Midbrain (tissue), 1 donor: ENCODE results near the gene DRD4.

Experiments used
- DNase-seq: peaks from one replicate; lab custom pipeline; 2025; lab: John Stamatoyannopoulos, UW

DRD4 gene

GRCh38 chr11:623349-623869, 13.7 kb upstream of the DRD4 start:
- DNase-seq, result no peak

- DNase-seq, result no peak
Measured at GRCh38 chr11:623999-624704, 12.9 kb upstream of the DRD4 start.

- DNase-seq, result no peak
Measured at GRCh38 chr11:624705-625635, 12.1 kb upstream of the DRD4 start, which contains the start of gene CDHR5. Gene CDHR5 (minus strand): TSS chr11:624955. CDS start chr11:624902, 53 bp downstream.

GRCh38 chr11:625636-626268, 11.3 kb upstream of the DRD4 start:
- no peak for DNase-seq

GRCh38 chr11:626475-627307, 10.4 kb upstream of the DRD4 start, which contains the start of gene SCT:
Gene SCT (minus strand): TSS chr11:627181. CDS start chr11:627143, 38 bp downstream.
- no peak for DNase-seq

- DNase-seq, result no peak
Measured at GRCh38 chr11:627308-627576, 9.8 kb upstream of the DRD4 start.

- no peak for DNase-seq
Measured at GRCh38 chr11:628056-628455, 9.0 kb upstream of the DRD4 start.

GRCh38 chr11:629237-629583, 7.9 kb upstream of the DRD4 start:
- DNase-seq, result no peak

- no peak for DNase-seq
Measured at GRCh38 chr11:630871-631270, 6.2 kb upstream of the DRD4 start.

GRCh38 chr11:635945-636510, 1.0 kb upstream of the DRD4 start:
- DNase-seq, result no peak

GRCh38 chr11:637333-637592, 194 bp downstream of the DRD4 start:
- DNase-seq, result no peak

GRCh38 chr11:637593-638521, 788 bp downstream of the DRD4 start:
- DNase-seq, result no peak

GRCh38 chr11:638631-639331, 1.7 kb downstream of the DRD4 start:
- no peak for DNase-seq

GRCh38 chr11:639332-639955, 2.4 kb downstream of the DRD4 start:
- DNase-seq, result no peak

GRCh38 chr11:640021-640706, 3.1 kb downstream of the DRD4 start:
- DNase-seq, result no peak

- DNase-seq, result no peak
Measured at GRCh38 chr11:641806-642370, 4.8 kb downstream of the DRD4 start.

- no peak for DNase-seq
Measured at GRCh38 chr11:643366-643765, 6.3 kb downstream of the DRD4 start.
